MM.1S (cell line): ENCODE measurements around the gene NDUFS8.

Experiments used
- DNase-seq: peaks from one replicate; pipeline ENCODE4 v3.0.0-alpha.2; 2015
- H2AFZ ChIP-seq: fragments of 300-600 bp; sonication (generic); 2 replicates; pipeline ENCODE4 v1.6.0; 2016; ENCODE audit warnings: antibody characterized with exemption, low read length
- H3F3A ChIP-seq: fragments of 300-600 bp; sonication (generic); 2 replicates; pipeline ENCODE4 v1.6.1; 2016; ENCODE audit warnings: mild to moderate bottlenecking, antibody characterized with exemption, low read length, moderate library complexity, mixed read lengths; ENCODE audit not compliant: insufficient read depth
- H3K27ac ChIP-seq: fragments of 300-600 bp; sonication (generic); 2 replicates; pipeline ENCODE4 v1.5.1; 2016; ENCODE audit warnings: mild to moderate bottlenecking, low read length
- H3K27me3 ChIP-seq: fragments of 300-600 bp; sonication (generic); replicated peaks from 2 replicates; pipeline ENCODE4 v1.6.0; 2016; ENCODE audit warnings: low read length; ENCODE audit not compliant: insufficient read depth
- H3K36me3 ChIP-seq: fragments of 300-600 bp; sonication (generic); replicated peaks from 2 replicates; pipeline ENCODE4 v1.6.1; 2016; ENCODE audit warnings: mild to moderate bottlenecking, low read length, mixed read lengths; ENCODE audit not compliant: insufficient read depth
- H3K4me1 ChIP-seq: fragments of 300-600 bp; sonication (generic); 2 replicates; pipeline ENCODE4 v1.6.1; 2016; ENCODE audit warnings: low read length, mixed read lengths
- H3K4me2 ChIP-seq: fragments of 300-600 bp; sonication (generic); 2 replicates; pipeline ENCODE4 v1.6.0; 2016; ENCODE audit warnings: low read depth, low read length
- H3K4me3 ChIP-seq: fragments of 300-600 bp; sonication (generic); 2 replicates; pipeline ENCODE4 v1.5.1; 2016; ENCODE audit warnings: low read length, mixed read lengths
- H3K79me2 ChIP-seq: fragments of 300-600 bp; sonication (generic); 2 replicates; pipeline ENCODE4 v1.6.1; 2016; ENCODE audit warnings: mixed run types, low read length, mixed read lengths
- H3K9ac ChIP-seq: fragments of 300-600 bp; sonication (generic); 2 replicates; pipeline ENCODE4 v1.6.1; 2016; ENCODE audit warnings: low read length, mixed read lengths
- H3K9me2 ChIP-seq: fragments of 300-600 bp; sonication (generic); replicated peaks from 2 replicates; pipeline ENCODE4 v1.6.1; 2016; ENCODE audit warnings: mild to moderate bottlenecking, low read length, mixed read lengths; ENCODE audit not compliant: insufficient read depth
- H3K9me3 ChIP-seq: fragments of 300-600 bp; sonication (generic); replicated peaks from 2 replicates; pipeline ENCODE4 v1.6.1; 2016; ENCODE audit warnings: mild to moderate bottlenecking, low read length, mixed read lengths; ENCODE audit not compliant: insufficient read depth
- H4K20me1 ChIP-seq: fragments of 300-600 bp; sonication (generic); 2 replicates; pipeline ENCODE4 v1.6.1; 2016; ENCODE audit warnings: mild to moderate bottlenecking, low read length, moderate library complexity, mixed read lengths; ENCODE audit not compliant: insufficient read depth
- CTCF ChIP-seq: fragments of 300-600 bp; sonication (generic); IDR thresholded peaks from 2 replicates; pipeline ENCODE4 v1.5.1; 2016; ENCODE audit warnings: antibody characterized with exemption, low read length, mixed read lengths
- EZH2 ChIP-seq: fragments of 300-600 bp; sonication (generic); optimal IDR thresholded peaks from 2 replicates; pipeline ENCODE3; 2017; ENCODE audit warnings: low read depth, mild to moderate bottlenecking, antibody characterized with exemption, low read length, mixed read lengths
- EZH2phosphoT487 ChIP-seq: fragments of 300-600 bp; sonication (generic); IDR thresholded peaks from 2 replicates; pipeline ENCODE4 v1.6.1; 2018; ENCODE audit warnings: antibody characterized with exemption, low read length

NDUFS8 gene

GRCh38 chr11:68057807-68058206 is 27.3 kb downstream of the NDUFS8 start:
- Histone ChIP-seq H3K4me2 (no peak overlapping the region), H3K27me3 (no peaks in the 10 kb centered on the region), H3F3A (peaks cover 6% of the 10 kb centered on the region; the same call in 1 of the 2 replicates), H3K9me3 (no peaks in the 10 kb centered on the region), H3K36me3 (no peaks in the 10 kb centered on the region), H3K4me3 (no peak overlapping the region), H3K79me2 (no peaks in the 10 kb centered on the region), H4K20me1 (no peaks in the 10 kb centered on the region), H3K9me2 (no peaks in the 10 kb centered on the region), H3K4me1 (no peaks in the 10 kb centered on the region), H3K9ac (no peak overlapping the region), H2AFZ (no peak overlapping the region), H3K27ac (no peak overlapping the region)
- DNase-seq: no peak
- no peak for TF ChIP-seq CTCF
- TF ChIP-seq EZH2phosphoT487: no peak
- no peak for TF ChIP-seq EZH2

GRCh38 chr11:68061508-68061907 is 31.0 kb downstream of the NDUFS8 start:
- no peaks in the 10 kb centered on the region for H3K36me3 ChIP-seq
- TF ChIP-seq CTCF (no peak), EZH2 (no peak), EZH2phosphoT487 (no peak)
- no peaks in the 10 kb centered on the region for H4K20me1 ChIP-seq
- no peaks in the 10 kb centered on the region for H3K79me2 ChIP-seq
- H3F3A ChIP-seq: no peaks in the 10 kb centered on the region
- H3K9me2 ChIP-seq: no peaks in the 10 kb centered on the region
- H3K4me1 ChIP-seq: no peaks in the 10 kb centered on the region
- no peak overlapping the region for H3K9ac ChIP-seq
- H3K9me3 ChIP-seq: no peaks in the 10 kb centered on the region
- no peak overlapping the region for H3K4me2 ChIP-seq
- no peaks in the 10 kb centered on the region for H3K27me3 ChIP-seq
- no peak overlapping the region for H3K27ac ChIP-seq
- no peak overlapping the region for H2AFZ ChIP-seq
- H3K4me3 ChIP-seq: no peak overlapping the region
- no peak for DNase-seq

- H4K20me1 ChIP-seq: no peaks in the 10 kb centered on the region
- H3K4me3 ChIP-seq: no peak overlapping the region
- no peak for DNase-seq
- TF ChIP-seq CTCF: no peak
- no peak for TF ChIP-seq EZH2
- TF ChIP-seq EZH2phosphoT487: no peak
- H3K36me3 ChIP-seq: 0 out of 2 replicates have a peak, but pooled peaks cover 2% of the 10 kb centered on the region
- no peaks in the 10 kb centered on the region for H3K9me3 ChIP-seq
- H3K27ac ChIP-seq: no peak overlapping the region
- no peaks in the 10 kb centered on the region for H3K27me3 ChIP-seq
- H3K4me2 ChIP-seq: no peak overlapping the region
- no peaks in the 10 kb centered on the region for H3K79me2 ChIP-seq
- H3K9me2 ChIP-seq: no peaks in the 10 kb centered on the region
- no peaks in the 10 kb centered on the region for H3F3A ChIP-seq
- no peak overlapping the region for H2AFZ ChIP-seq
- no peak overlapping the region for H3K9ac ChIP-seq
- H3K4me1 ChIP-seq: no peaks in the 10 kb centered on the region
These were observed 34.4 kb downstream of the NDUFS8 start for GRCh38 chr11:68064926-68065325.
